Measurements from ENCODE around the gene OR11H7. TPM values are rescaled to one million over a fixed set of nuclear protein-coding genes. Genes with fewer than 3 reads are reported as not detected.
"Not testable (repeated sequence)": the region's sequence is repeated elsewhere in the genome, so short reads cannot be mapped to it uniquely, and the experiment has no call there.

The OR11H7 gene
- total RNA-seq, 4 donors from 2014 or later, result not detected

DNA sequence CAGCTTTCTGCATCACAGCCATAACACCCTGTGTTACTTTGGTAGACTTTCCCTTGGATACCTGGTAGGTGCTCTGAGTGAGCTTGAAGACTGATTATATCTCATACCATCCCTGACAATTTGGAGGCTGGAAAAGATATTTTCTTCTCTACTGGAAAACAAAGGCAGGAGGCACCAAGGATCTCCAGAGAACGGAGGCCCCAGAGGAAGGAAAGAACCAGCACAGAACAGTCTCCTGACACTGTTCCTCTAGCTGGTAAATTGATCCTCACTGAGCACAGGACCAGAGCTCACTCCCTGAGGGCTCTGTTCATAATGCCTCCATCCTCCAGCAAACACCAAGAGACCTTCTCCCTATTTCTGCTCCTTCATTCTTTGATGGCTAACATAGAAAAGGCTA, 38.2 kb upstream of the OR11H7 start, which contains the start of gene OR11G2:
Gene OR11G2 (plus strand): TSS at position 301 of the 400 bp plus-strand sequence. CDS start 6,542 bp downstream, outside the sequence.
- DNase-seq, result no peak
- TF ChIP-seq POLR2A (IDR thresholded peaks at IDR 0.05) (no peak), CTCF (IDR thresholded peaks at IDR 0.05) (no peak)
- WGBS, 2 donors, result 43 to 67% methylated on average over 1 of the region's 1 CpG
- Histone ChIP-seq H3K4me1 (no peaks in the 10 kb centered on the region), H3K9me3 (no peaks in the 10 kb centered on the region), H3K27ac (no peak within 1 kb of the TSS), H3K27me3 (no peaks in the 10 kb centered on the region), H3K4me3 (no peak within 1 kb of the TSS), H3K36me3 (no peaks in the 10 kb centered on the region)
- intact Hi-C loops (cut with DNase I), result no loop called here

GRCh38 chr14:20191396-20191795, 37.4 kb upstream of the OR11H7 start:
- no peak overlapping the region for H3K27ac ChIP-seq
- intact Hi-C loops (cut with DNase I), result no loop called here
- WGBS, 2 donors, result 72% methylated on average over 3 of the region's 3 CpGs
- H3K4me3 ChIP-seq, result no peak overlapping the region
- no peaks in the 10 kb centered on the region for H3K36me3 ChIP-seq
- H3K27me3 ChIP-seq, result no peaks in the 10 kb centered on the region
- TF ChIP-seq POLR2A (IDR thresholded peaks at IDR 0.05) (no peak), CTCF (IDR thresholded peaks at IDR 0.05) (no peak)
- H3K9me3 ChIP-seq, result no peaks in the 10 kb centered on the region
- no peak for DNase-seq
- H3K4me1 ChIP-seq, result no peaks in the 10 kb centered on the region

GRCh38 chr14:20194101-20194500, 34.7 kb upstream of the OR11H7 start:
- H3K36me3 ChIP-seq, result no peaks in the 10 kb centered on the region
- no peak for DNase-seq
- no peak overlapping the region for H3K27ac ChIP-seq
- TF ChIP-seq CTCF (IDR thresholded peaks at IDR 0.05) (no peak), POLR2A (IDR thresholded peaks at IDR 0.05) (no peak)
- H3K27me3 ChIP-seq, result no peaks in the 10 kb centered on the region
- no peak overlapping the region for H3K4me3 ChIP-seq
- intact Hi-C loops (cut with DNase I), result no loop called here
- H3K4me1 ChIP-seq, result no peaks in the 10 kb centered on the region
- H3K9me3 ChIP-seq, result no peaks in the 10 kb centered on the region

DNA sequence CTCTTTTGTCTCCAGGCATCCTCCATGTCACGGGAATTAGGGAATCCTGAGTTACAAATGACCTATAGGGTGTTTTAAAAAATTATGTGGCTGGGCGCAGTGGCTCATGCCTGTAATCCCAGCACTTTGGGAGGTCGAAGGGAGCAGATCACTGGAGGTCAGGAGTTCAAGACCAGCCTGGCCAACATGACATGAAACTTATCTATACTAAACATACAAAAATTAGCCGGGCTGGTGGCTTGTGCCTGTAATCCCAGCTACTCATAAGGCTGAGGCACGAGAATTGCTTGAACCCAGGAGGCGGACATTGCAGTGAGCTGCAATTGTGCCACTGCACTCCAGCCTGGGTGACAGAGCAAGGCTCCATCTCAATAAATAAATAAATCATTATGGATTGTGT, 33.6 kb upstream of the OR11H7 start:
- 58 to 61% methylated on average over 6 of the region's 6 CpGs for WGBS, 2 donors
- H3K9me3 ChIP-seq; intact Hi-C loops (cut with DNase I); H3K36me3 ChIP-seq; DNase-seq; H3K27me3 ChIP-seq; H3K4me1 ChIP-seq; H3K27ac ChIP-seq; H3K4me3 ChIP-seq: not testable (repeated sequence)

DNA sequence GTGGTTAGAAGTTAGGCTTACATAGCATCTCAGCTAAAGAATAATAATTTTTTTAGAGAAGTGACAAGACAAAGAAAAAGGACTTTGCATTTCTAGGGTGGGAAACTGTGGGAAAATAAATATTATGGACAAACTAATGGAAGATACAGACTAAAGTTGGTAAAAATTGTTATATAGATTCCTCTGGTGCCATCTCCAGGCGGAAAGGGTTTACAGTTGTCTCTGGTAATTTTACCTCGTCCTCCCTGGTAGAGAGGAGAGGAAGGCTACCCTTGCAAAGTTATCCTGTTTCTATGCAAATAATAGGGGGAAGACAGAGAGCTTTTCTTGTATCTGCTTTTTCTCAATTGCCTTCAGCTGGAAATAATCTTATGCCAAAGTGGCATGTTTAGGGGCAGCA, 32.9 kb upstream of the OR11H7 start:
- H3K4me3 ChIP-seq, result no peak overlapping the region
- H3K4me1 ChIP-seq, result no peaks in the 10 kb centered on the region
- 17 to 28% methylated on average over 2 of the region's 2 CpGs for WGBS, 2 donors
- no peak for TF ChIP-seq POLR2A (IDR thresholded peaks at IDR 0.05)
- no peak for TF ChIP-seq CTCF (IDR thresholded peaks at IDR 0.05)
- no peak overlapping the region for H3K27ac ChIP-seq
- no peaks in the 10 kb centered on the region for H3K36me3 ChIP-seq
- no peaks in the 10 kb centered on the region for H3K27me3 ChIP-seq
- no peaks in the 10 kb centered on the region for H3K9me3 ChIP-seq
- no peak for DNase-seq
- intact Hi-C loops (cut with DNase I), result no loop called here

GRCh38 chr14:20197459-20197858, 31.3 kb upstream of the OR11H7 start:
- no peak overlapping the region for H3K4me3 ChIP-seq
- H3K27ac ChIP-seq, result no peak overlapping the region
- WGBS, 2 donors, result 80 to 82% methylated on average over 5 of the region's 6 CpGs
- TF ChIP-seq CTCF (IDR thresholded peaks at IDR 0.05), result no peak
- TF ChIP-seq POLR2A (IDR thresholded peaks at IDR 0.05), result no peak
- no peak for DNase-seq
- intact Hi-C loops (cut with DNase I), result no loop called here
- no peaks in the 10 kb centered on the region for H3K9me3 ChIP-seq
- no peaks in the 10 kb centered on the region for H3K4me1 ChIP-seq
- H3K27me3 ChIP-seq, result no peaks in the 10 kb centered on the region
- no peaks in the 10 kb centered on the region for H3K36me3 ChIP-seq
